Vagina (tissue), 2 donors: ENCODE data around the gene SLC25A4.

Experiments
- CTCF ChIP-seq, 3 experiments: fragments of 450-650 bp in 2 of 3; fragments of 200-600 bp in 1 of 3; sonication (generic) in 1 of 3; IDR thresholded peaks; one replicate each; pipeline ENCODE4 v1.5.1; 2017 to 2019; ENCODE audit warnings: antibody characterized with exemption in 3 of 3, mild to moderate bottlenecking in 2 of 3, moderate library complexity in 2 of 3
- POLR2A ChIP-seq, 2 donors: fragments of 450-650 bp; IDR thresholded peaks; one replicate each; pipeline ENCODE4 v1.6.1; 2017; ENCODE audit warnings: antibody characterized with exemption in 2 of 2, mild to moderate bottlenecking in 2 of 2, moderate library complexity in 2 of 2
- POLR2AphosphoS5 ChIP-seq, 2 donors: sonication (generic); formaldehyde crosslinking; IDR thresholded peaks; one replicate each; pipeline ENCODE4 v1.9.0; 2017; ENCODE audit warnings: antibody characterized with exemption in 2 of 2, mild to moderate bottlenecking in 2 of 2, low read depth in 1 of 2; ENCODE audit not compliant: insufficient read depth in 1 of 2

- TF ChIP-seq CTCF (IDR thresholded peaks at IDR 0.05) (no peak), POLR2AphosphoS5 (IDR thresholded peaks at IDR 0.05; ENCODE audit: insufficient read depth in 1 of 2, low read depth in 1 of 2) (peak in 1 of 2 donors; percentile 34), POLR2A (IDR thresholded peaks at IDR 0.05) (no peak)
Measured at GRCh38 chr4:185115827-185116232, 27.2 kb upstream of the SLC25A4 start.
